Activated CD8-positive, alpha-beta T cell treated with anti-CD3 and anti-CD28 coated beads, Interleukin-2, amount 10 ng/mL, durations not matched to agents 7 days and 5 days (primary cell): ENCODE results near the gene NANOG. TPM values are rescaled to one million over a fixed set of nuclear protein-coding genes. Genes with fewer than 3 reads are reported as not detected.
"Not testable (repeated sequence)": the region's sequence is repeated elsewhere in the genome, so short reads cannot be mapped to it uniquely, and the experiment has no call there.

Experiments used
- ATAC-seq: fragments of 150-1000 bp; cut with Tn5 transposase; one replicate; pipeline ENCODE4 v1.10.0; 2021; ENCODE audit warnings: moderate library complexity
- CTCF ChIA-PET: fragments of 350-600 bp; sonication (Branson Sonifier 250); formaldehyde crosslinking; loops from one replicate; lab custom pipeline; 2021; ENCODE audit warnings: antibody characterized with exemption; lab: Charles Lee
- POLR2A ChIA-PET: fragments of 350-600 bp; sonication (Branson Sonifier 250); formaldehyde crosslinking; loops from one replicate; lab custom pipeline; 2021; ENCODE audit warnings: antibody characterized with exemption; lab: Charles Lee
- DNase-seq: peaks from one replicate; pipeline ENCODE4 v3.0.0-alpha.2; 2020
- H3K27ac Mint-ChIP-seq: one replicate; pipeline ENCODE4 v1.8.0; 2021; ENCODE audit warnings: mild to moderate bottlenecking, mixed read lengths
- H3K27me3 Mint-ChIP-seq: one replicate; pipeline ENCODE4 v1.8.0; 2021; ENCODE audit warnings: low read depth, mixed read lengths
- H3K36me3 Mint-ChIP-seq: one replicate; pipeline ENCODE4 v1.8.0; 2021; ENCODE audit warnings: low read depth, mixed read lengths
- H3K4me1 Mint-ChIP-seq: one replicate; pipeline ENCODE4 v1.8.0; 2021; ENCODE audit warnings: low read depth, mixed read lengths
- H3K4me3 Mint-ChIP-seq: one replicate; pipeline ENCODE4 v1.8.0; 2021; ENCODE audit warnings: mild to moderate bottlenecking, mixed read lengths
- H3K9me3 Mint-ChIP-seq: one replicate; pipeline ENCODE4 v1.8.0; 2022; ENCODE audit warnings: mixed read lengths; ENCODE audit not compliant: insufficient read depth
- total RNA-seq, 2 experiments: library from RNA; stranded (reverse); gene quantifications; one replicate each; pipeline ENCODE4 v1.2.3, GENCODE V29; 2021

Gene NANOG
- total RNA-seq, 2 experiments from 2014 or later, result not detected

- H3K4me3 Mint-ChIP-seq, H3K9me3 Mint-ChIP-seq, POLR2A ChIA-PET, H3K4me1 Mint-ChIP-seq, H3K36me3 Mint-ChIP-seq, DNase-seq, CTCF ChIA-PET, ATAC-seq, H3K27ac Mint-ChIP-seq: not testable (repeated sequence)
- H3K27me3 Mint-ChIP-seq, result peaks cover 14% of the 10 kb centered on the region
Measured at GRCh38 chr12:7842444-7842843, 53.2 kb downstream of the NANOG start.

- POLR2A ChIA-PET, H3K9me3 Mint-ChIP-seq, H3K4me1 Mint-ChIP-seq, CTCF ChIA-PET, DNase-seq, H3K27ac Mint-ChIP-seq, H3K36me3 Mint-ChIP-seq: not testable (repeated sequence)
- ATAC-seq, result peak; percentile 40
- Mint-ChIP-seq H3K4me3 (peak overlapping the region; percentile 31), H3K27me3 (peaks cover 17% of the 10 kb centered on the region)
Measured at GRCh38 chr12:7843149-7843548, 53.9 kb downstream of the NANOG start.

GRCh38 chr12:7843583-7843982 is 54.4 kb downstream of the NANOG start:
- peaks cover 16% of the 10 kb centered on the region for H3K27me3 Mint-ChIP-seq
- POLR2A ChIA-PET, result not testable (repeated sequence)
- CTCF ChIA-PET, result interaction anchor here (1.0 kb wide), 1 partner anchor 11 kb away, joined by 4 read pairs; no protein-coding TSS in a partner anchor

GRCh38 chr12:7844116-7844515 is 54.9 kb downstream of the NANOG start:
- CTCF ChIA-PET, result interaction anchor here (1.0 kb wide), 1 partner anchor 12 kb away, joined by 4 read pairs; no protein-coding TSS in a partner anchor
- H3K27me3 Mint-ChIP-seq, result peaks cover 16% of the 10 kb centered on the region

More at GRCh38 chr12:7843583-7843982, 54.4 kb downstream of the NANOG start:
- H3K4me1 Mint-ChIP-seq, H3K9me3 Mint-ChIP-seq, H3K36me3 Mint-ChIP-seq: not testable (repeated sequence)
- ATAC-seq (peak; percentile 92), DNase-seq (peak; percentile 25)
- Mint-ChIP-seq H3K4me3 (peak overlapping the region; percentile 43), H3K27ac (peak overlapping the region; percentile 82)

GRCh38 chr12:7847226-7848097 is 58.3 kb downstream of the NANOG start:
- H3K36me3 Mint-ChIP-seq, ATAC-seq, POLR2A ChIA-PET, H3K27ac Mint-ChIP-seq, DNase-seq, H3K9me3 Mint-ChIP-seq, H3K4me3 Mint-ChIP-seq, H3K4me1 Mint-ChIP-seq: not testable (repeated sequence)
- CTCF ChIA-PET, result interaction anchor here (0.6 kb wide), 1 partner anchor 107 kb away, joined by 4 read pairs; no protein-coding TSS in a partner anchor
- peaks cover 22% of the 10 kb centered on the region for H3K27me3 Mint-ChIP-seq

More at GRCh38 chr12:7844116-7844515, 54.9 kb downstream of the NANOG start:
- no peak for DNase-seq
- no peak overlapping the region for H3K4me3 Mint-ChIP-seq
- POLR2A ChIA-PET, result no interaction called here
- no peak overlapping the region for H3K27ac Mint-ChIP-seq
- no peaks in the 10 kb centered on the region for H3K36me3 Mint-ChIP-seq
- ATAC-seq, result no peak
- H3K9me3 Mint-ChIP-seq, result no peaks in the 10 kb centered on the region
- H3K4me1 Mint-ChIP-seq, result peaks cover 6% of the 10 kb centered on the region

GRCh38 chr12:7848098-7848422 is 58.9 kb downstream of the NANOG start:
- ATAC-seq, H3K27ac Mint-ChIP-seq, H3K36me3 Mint-ChIP-seq, H3K4me1 Mint-ChIP-seq, CTCF ChIA-PET, H3K9me3 Mint-ChIP-seq, DNase-seq, POLR2A ChIA-PET, H3K4me3 Mint-ChIP-seq: not testable (repeated sequence)
- peaks cover 27% of the 10 kb centered on the region for H3K27me3 Mint-ChIP-seq

Other genes starting within 250 kb of the NANOG start
- gene APOBEC1, start 123.5 kb upstream of the NANOG start, total RNA-seq, result not detected
- not detected for gene GDF3, start 93.6 kb upstream of the NANOG start, total RNA-seq
- not detected for gene DPPA3, start 78.0 kb upstream of the NANOG start, total RNA-seq
- gene CLEC4C, start 42.0 kb upstream of the NANOG start, total RNA-seq, result not detected
- gene NANOGNB, start 24.2 kb upstream of the NANOG start, total RNA-seq, result not detected
- gene SLC2A14, start 83.5 kb downstream of the NANOG start, total RNA-seq, result under 1 TPM; 0.13 to 0.18 TPM
- 100 to 1,000 TPM; 255 to 266 TPM for gene SLC2A3, start 146.8 kb downstream of the NANOG start, total RNA-seq
- 10 to 100 TPM; 16.9 to 17.1 TPM for gene FOXJ2, start 243.3 kb downstream of the NANOG start, total RNA-seq